PC-3 (cell line): ENCODE measurements around the gene CLINT1. TPM values are rescaled to one million over a fixed set of nuclear protein-coding genes. Genes with fewer than 3 reads are reported as not detected.
A peak's percentile ranks its signal among the peaks of the same experiment; 100 is the strongest.

ENCODE experiments used
- ATAC-seq: fragments of 200-7000 bp; cut with Tn5 transposase; 2 replicates; pipeline ENCODE4 v1.9.1; 2020; ENCODE audit warnings: mild to moderate bottlenecking, moderate library complexity
- BruUV-seq: library from RNA; stranded (reverse); fragments of 400-500 nt; replicated peaks from 2 replicates; lab custom pipeline; 2021; lab: Mats Ljungman, UMichigan
- CTCF ChIA-PET: fragments of 300-600 bp; sonication (Branson Sonifier 250); formaldehyde crosslinking; loops from one replicate; lab custom pipeline; 2022; ENCODE audit warnings: antibody characterized with exemption; lab: Charles Lee
- POLR2A ChIA-PET: fragments of 300-600 bp; sonication (Branson Sonifier 250); formaldehyde crosslinking; loops from one replicate; lab custom pipeline; 2022; ENCODE audit warnings: antibody characterized with exemption; ENCODE audit not compliant: unreplicated experiment; lab: Charles Lee
- DNase-seq: peaks from one replicate; pipeline ENCODE4 v3.0.0-alpha.2; 2015
- H2AFZ ChIP-seq: fragments of 300-600 bp; sonication (generic); 2 replicates; pipeline ENCODE4 v1.6.0; 2016; ENCODE audit warnings: antibody characterized with exemption, low read length
- H3F3A ChIP-seq: fragments of 300-600 bp; sonication (generic); one replicate; pipeline ENCODE4 v1.6.0; 2017; ENCODE audit warnings: antibody characterized with exemption, low read length, control low read depth, mild to moderate bottlenecking; ENCODE audit not compliant: unreplicated experiment
- H3K27ac ChIP-seq: fragments of 300-600 bp; sonication (generic); 2 replicates; pipeline ENCODE4 v1.5.1; 2016; ENCODE audit warnings: mild to moderate bottlenecking, low read length
- H3K27me3 ChIP-seq: fragments of 300-600 bp; sonication (generic); 2 replicates; pipeline ENCODE4 v1.6.1; 2016; ENCODE audit warnings: low read length, mixed read lengths
- H3K36me3 ChIP-seq: fragments of 300-600 bp; sonication (generic); 2 replicates; pipeline ENCODE4 v1.6.1; 2016; ENCODE audit warnings: low read depth, mixed run types, low read length, mixed read lengths
- H3K4me1 ChIP-seq: fragments of 300-600 bp; sonication (generic); 2 replicates; pipeline ENCODE4 v1.5.1; 2016; ENCODE audit warnings: low read length; ENCODE audit not compliant: insufficient read depth
- H3K4me2 ChIP-seq: fragments of 300-600 bp; sonication (generic); 2 replicates; pipeline ENCODE4 v1.6.0; 2016; ENCODE audit warnings: low read length
- H3K4me3 ChIP-seq: fragments of 300-600 bp; sonication (generic); 2 replicates; pipeline ENCODE4 v1.5.1; 2016; ENCODE audit warnings: mild to moderate bottlenecking, low read length, mixed read lengths
- H3K79me2 ChIP-seq: fragments of 300-600 bp; sonication (generic); 2 replicates; pipeline ENCODE4 v1.6.1; 2017; ENCODE audit warnings: low read length, mixed read lengths
- H3K9ac ChIP-seq: fragments of 300-600 bp; sonication (generic); 2 replicates; pipeline ENCODE4 v1.6.0; 2016; ENCODE audit warnings: mild to moderate bottlenecking, low read length
- H3K9me2 ChIP-seq: fragments of 300-600 bp; sonication (generic); replicated peaks from 2 replicates; pipeline ENCODE4 v1.6.1; 2016; ENCODE audit warnings: mixed run types, low read length, mixed read lengths
- H3K9me3 ChIP-seq: fragments of 300-600 bp; sonication (generic); 2 replicates; pipeline ENCODE4 v1.6.1; 2016; ENCODE audit warnings: low read length, mixed read lengths
- H4K20me1 ChIP-seq: fragments of 300-600 bp; sonication (generic); 2 replicates; pipeline ENCODE4 v1.6.1; 2016; ENCODE audit warnings: low read length, mixed read lengths
- EZH2 ChIP-seq: fragments of 300-600 bp; sonication (generic); IDR thresholded peaks from one replicate; pipeline ENCODE4 v1.6.1; 2017; ENCODE audit warnings: antibody characterized with exemption, mild to moderate bottlenecking, low read length; ENCODE audit not compliant: unreplicated experiment
- EZH2phosphoT487 ChIP-seq: fragments of 300-600 bp; sonication (generic); IDR thresholded peaks from 2 replicates; pipeline ENCODE4 v1.6.1; 2018; ENCODE audit warnings: mild to moderate bottlenecking, antibody characterized with exemption, low read length, borderline replicate concordance
- intact Hi-C: fragments of 100-400 bp; cut with micrococcal nuclease; formaldehyde crosslinking; loops from 2 replicates; pipeline ENCODE4 v1.9.0; 2023
- total RNA-seq: library from RNA; depleted of rRNA; stranded (reverse); fragments of >200 nt; gene quantifications from 2 replicates; pipeline ENCODE4 v1.2.3, GENCODE V29; 2014
- TF ChIP-seq, protein P1 (sequence below): fragments of 300-600 bp; sonication (generic); conservative IDR thresholded peaks from 2 replicates; pipeline ENCODE4 v1.5.1; 2017; ENCODE audit warnings: antibody characterized with exemption, low read depth, mild to moderate bottlenecking, low read length

CLINT1 gene
- total RNA-seq, 1 experiment from 2014 or later: 125 TPM

GRCh38 chr5:157770665-157771064 is 88.3 kb downstream of the CLINT1 start:
- DNase-seq: no peak
- Histone ChIP-seq H4K20me1 (no peaks in the 10 kb centered on the region), H3K9me2 (no peaks in the 10 kb centered on the region), H3K36me3 (no peaks in the 10 kb centered on the region), H3K4me2 (no peak overlapping the region), H3K4me1 (peaks cover 6% of the 10 kb centered on the region), H3K27me3 (no peaks in the 10 kb centered on the region), H3K4me3 (no peak overlapping the region), H3K9me3 (no peaks in the 10 kb centered on the region), H3K27ac (no peak overlapping the region), H3F3A (no peaks in the 10 kb centered on the region), H3K79me2 (no peaks in the 10 kb centered on the region), H3K9ac (no peak overlapping the region), H2AFZ (no peak overlapping the region)
- no peak for TF ChIP-seq EZH2phosphoT487
- TF ChIP-seq, protein P1, sequence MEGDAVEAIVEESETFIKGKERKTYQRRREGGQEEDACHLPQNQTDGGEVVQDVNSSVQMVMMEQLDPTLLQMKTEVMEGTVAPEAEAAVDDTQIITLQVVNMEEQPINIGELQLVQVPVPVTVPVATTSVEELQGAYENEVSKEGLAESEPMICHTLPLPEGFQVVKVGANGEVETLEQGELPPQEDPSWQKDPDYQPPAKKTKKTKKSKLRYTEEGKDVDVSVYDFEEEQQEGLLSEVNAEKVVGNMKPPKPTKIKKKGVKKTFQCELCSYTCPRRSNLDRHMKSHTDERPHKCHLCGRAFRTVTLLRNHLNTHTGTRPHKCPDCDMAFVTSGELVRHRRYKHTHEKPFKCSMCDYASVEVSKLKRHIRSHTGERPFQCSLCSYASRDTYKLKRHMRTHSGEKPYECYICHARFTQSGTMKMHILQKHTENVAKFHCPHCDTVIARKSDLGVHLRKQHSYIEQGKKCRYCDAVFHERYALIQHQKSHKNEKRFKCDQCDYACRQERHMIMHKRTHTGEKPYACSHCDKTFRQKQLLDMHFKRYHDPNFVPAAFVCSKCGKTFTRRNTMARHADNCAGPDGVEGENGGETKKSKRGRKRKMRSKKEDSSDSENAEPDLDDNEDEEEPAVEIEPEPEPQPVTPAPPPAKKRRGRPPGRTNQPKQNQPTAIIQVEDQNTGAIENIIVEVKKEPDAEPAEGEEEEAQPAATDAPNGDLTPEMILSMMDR: no peak
- no peak for TF ChIP-seq EZH2
- intact Hi-C loops: no loop called here
- no TSS peak for BruUV-seq
- POLR2A ChIA-PET: no interaction called here
- CTCF ChIA-PET: no interaction called here
- no peak for ATAC-seq

DNA sequence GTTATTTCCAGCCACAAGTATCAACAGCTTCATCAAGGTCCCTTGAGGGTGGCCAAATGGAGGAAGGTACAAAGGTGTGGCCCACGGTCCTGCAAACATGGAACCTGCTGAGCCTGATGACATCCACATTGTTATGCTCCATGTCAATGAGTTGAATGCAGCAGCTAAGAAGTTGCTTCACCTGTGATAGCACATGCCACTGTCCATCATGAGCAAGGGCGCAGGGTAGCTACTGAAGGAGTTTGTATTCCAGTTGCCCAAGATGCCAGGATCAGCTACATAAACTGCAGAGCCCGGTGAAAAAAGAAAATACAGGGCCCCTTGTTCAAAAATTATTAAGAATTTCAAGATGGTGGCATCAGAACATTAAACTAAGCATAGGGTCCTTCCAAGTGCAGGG is 91.3 kb downstream of the CLINT1 start:
- H3K79me2 ChIP-seq: no peaks in the 10 kb centered on the region
- TF ChIP-seq EZH2 (no peak), EZH2phosphoT487 (no peak)
- TF ChIP-seq, protein P1: no peak
- H4K20me1 ChIP-seq: no peaks in the 10 kb centered on the region
- intact Hi-C loops: loop anchor here (10.0 kb wide), 1 partner anchor 1367 kb away; no protein-coding TSS in a partner anchor
- BruUV-seq: no TSS peak
- H3K4me2 ChIP-seq: peak overlapping the region; percentile 1; the same call in 1 of the 2 replicates
- 0 out of 2 replicates have a peak overlapping the region, but pooled peaks have one; percentile 11 for H3K27ac ChIP-seq
- POLR2A ChIA-PET: no interaction called here
- no peak overlapping the region for H3K4me3 ChIP-seq
- no peak for ATAC-seq
- no peak overlapping the region for H3K9ac ChIP-seq
- no peaks in the 10 kb centered on the region for H3K36me3 ChIP-seq
- H3K27me3 ChIP-seq: no peaks in the 10 kb centered on the region
- no peaks in the 10 kb centered on the region for H3K9me3 ChIP-seq
- CTCF ChIA-PET: interaction anchor here (0.6 kb wide), 1 partner anchor 91 kb away, joined by 3 read pairs; the partner anchor contains the start of gene CLINT1
- peaks cover 12% of the 10 kb centered on the region for H3K4me1 ChIP-seq
- H2AFZ ChIP-seq: no peak overlapping the region
- no peaks in the 10 kb centered on the region for H3K9me2 ChIP-seq
- no peaks in the 10 kb centered on the region for H3F3A ChIP-seq
- DNase-seq: no peak

DNA sequence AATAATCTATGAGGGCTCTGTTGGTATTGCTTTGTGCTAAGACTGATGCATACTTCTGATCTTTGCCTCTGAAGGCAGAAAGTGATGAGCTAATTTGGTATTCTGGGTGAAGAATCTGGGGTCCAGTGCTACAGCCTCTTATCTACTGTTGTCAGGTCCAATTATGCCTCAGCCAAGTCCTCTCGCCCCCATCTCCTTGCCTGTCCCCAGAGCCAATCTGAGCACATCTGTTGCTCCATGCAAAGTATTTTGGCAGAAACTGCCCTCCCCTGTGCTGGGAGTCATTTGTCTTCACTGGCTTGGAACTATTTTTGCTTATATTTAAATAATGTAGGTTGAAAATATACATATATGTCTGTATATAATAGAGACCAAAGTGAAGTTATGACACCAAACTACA is 92.0 kb downstream of the CLINT1 start:
- Histone ChIP-seq H3K27me3 (no peaks in the 10 kb centered on the region), H4K20me1 (no peaks in the 10 kb centered on the region), H3F3A (no peaks in the 10 kb centered on the region), H3K4me1 (peaks cover 12% of the 10 kb centered on the region), H2AFZ (no peak overlapping the region), H3K9me2 (no peaks in the 10 kb centered on the region), H3K9me3 (no peaks in the 10 kb centered on the region), H3K79me2 (no peaks in the 10 kb centered on the region), H3K9ac (no peak overlapping the region), H3K36me3 (no peaks in the 10 kb centered on the region), H3K4me3 (no peak overlapping the region), H3K4me2 (no peak overlapping the region), H3K27ac (no peak overlapping the region)
- ATAC-seq (no peak), DNase-seq (no peak)
- intact Hi-C loops: loop anchor here (10.0 kb wide), 1 partner anchor 1368 kb away; no protein-coding TSS in a partner anchor
- TF ChIP-seq, protein P1: no peak
- TF ChIP-seq EZH2 (no peak), EZH2phosphoT487 (no peak)
- ChIA-PET POLR2A (no interaction called here), CTCF (no interaction called here)
- BruUV-seq: no TSS peak
